Measurements from ENCODE around the gene DIAPH3.

- no peak for TF ChIP-seq CTCF (IDR thresholded peaks at IDR 0.05)
- no peak for TF ChIP-seq EZH2 (IDR thresholded peaks at IDR 0.05; ENCODE audit: borderline replicate concordance, insufficient read depth, low read depth, low read length, poor library complexity, severe bottlenecking)
Measured at GRCh38 chr13:59672445-59672844, 491.3 kb downstream of the DIAPH3 start.
